Measurements from ENCODE around the gene CREB3L1. TPM values are rescaled to one million over a fixed set of nuclear protein-coding genes. Genes with fewer than 3 reads are reported as not detected.

CREB3L1 gene
- total and polyA plus RNA-seq, 2 of the 13 experiments (the other 11 are each of a cell fraction or from before 2014, with no cell fraction given): not detected

GRCh38 chr11:46254133-46254491 lies 23.4 kb upstream of the CREB3L1 start (continued):
- TF ChIP-seq ZNF280B (CRISPR knock-in tag; IDR thresholded peaks at IDR 0.05; ENCODE audit: borderline replicate concordance): no peak; the same call in 1 of the 2 replicates
- TF ChIP-seq KDM5A (IDR thresholded peaks at IDR 0.05; ENCODE audit: borderline replicate concordance, low read length): no peak
- no peak for TF ChIP-seq ZNF138 (CRISPR knock-in tag; IDR thresholded peaks at IDR 0.05; ENCODE audit: low read depth)
- no peak for TF ChIP-seq ZNF30 (CRISPR knock-in tag; IDR thresholded peaks at IDR 0.05)
- TF ChIP-seq POGK (CRISPR knock-in tag; conservative IDR thresholded peaks at IDR 0.05): no peak
- TF ChIP-seq ZNF646 (CRISPR knock-in tag; IDR thresholded peaks at IDR 0.05): no peak
- TF ChIP-seq GFI1 (CRISPR knock-in tag; IDR thresholded peaks at IDR 0.05; ENCODE audit: borderline replicate concordance): no peak
- no peak for TF ChIP-seq KLF11 (CRISPR knock-in tag; IDR thresholded peaks at IDR 0.05)
- TF ChIP-seq YEATS2 (CRISPR knock-in tag; IDR thresholded peaks at IDR 0.05; ENCODE audit: borderline replicate concordance): no peak
- TF ChIP-seq CSRNP2 (CRISPR knock-in tag; conservative IDR thresholded peaks at IDR 0.05; ENCODE audit: low read depth): no peak
- peak; percentile 58 for TF ChIP-seq SALL1 (CRISPR knock-in tag; IDR thresholded peaks at IDR 0.05)
- TF ChIP-seq CCDC6 (CRISPR knock-in tag; IDR thresholded peaks at IDR 0.05): no peak
- TF ChIP-seq ZFP36L2 (CRISPR knock-in tag; IDR thresholded peaks at IDR 0.05): no peak
- TF ChIP-seq THRA (CRISPR knock-in tag; IDR thresholded peaks at IDR 0.05; ENCODE audit: borderline replicate concordance): 0 out of 2 replicates have a peak, but pooled peaks have one; percentile 52
